Middle frontal gyrus (tissue), 1 donor: ENCODE results near the gene KRTAP4-16.
"Not testable (repeated sequence)": the region's sequence is repeated elsewhere in the genome, so short reads cannot be mapped to it uniquely, and the experiment has no call there.

ENCODE experiments used
- DNase-seq: peaks from one replicate; pipeline ENCODE4 v3.0.0-alpha.2; 2015; ENCODE audit warnings: low spot score; ENCODE audit errors: extremely low spot score

The KRTAP4-16 gene

DNA sequence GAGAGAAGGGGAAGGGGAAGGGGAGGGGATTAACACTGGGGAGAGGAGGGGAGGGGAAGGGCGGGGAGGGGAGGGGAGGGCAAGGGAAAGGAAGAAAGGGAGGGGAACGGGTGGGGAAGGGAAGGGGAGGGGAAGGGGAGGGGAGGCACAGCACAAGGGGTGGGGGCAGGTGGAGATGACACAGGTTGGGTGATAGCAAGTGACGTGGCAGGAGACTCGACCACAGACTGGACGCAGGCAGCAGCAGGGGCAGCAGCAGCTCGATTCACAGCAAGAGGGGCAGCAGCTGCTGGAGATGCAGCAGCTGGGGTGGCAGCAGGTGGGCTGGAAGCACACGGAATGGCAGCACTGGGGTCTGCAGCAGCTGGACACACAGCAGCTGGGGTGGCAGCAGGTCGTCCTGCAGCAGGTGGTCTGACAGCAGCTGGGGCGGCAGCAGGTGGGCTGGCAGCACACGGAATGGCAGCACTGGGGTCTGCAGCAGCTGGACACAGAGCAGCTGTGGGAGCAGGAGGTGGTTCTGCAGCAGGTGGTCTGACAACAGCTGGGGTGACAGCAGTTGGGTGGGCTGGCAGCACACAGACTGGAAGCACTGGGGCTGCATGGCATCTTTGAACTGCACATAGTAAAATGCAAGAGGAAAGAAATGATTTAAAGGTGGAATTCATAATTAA is at the start of gene KRTAP4-16:
TSS of gene KRTAP4-16 (minus strand) at position 624 of the 674 bp plus-strand sequence. CDS start at position 624, 0 bp downstream.
- DNase-seq: no peak

DNA sequence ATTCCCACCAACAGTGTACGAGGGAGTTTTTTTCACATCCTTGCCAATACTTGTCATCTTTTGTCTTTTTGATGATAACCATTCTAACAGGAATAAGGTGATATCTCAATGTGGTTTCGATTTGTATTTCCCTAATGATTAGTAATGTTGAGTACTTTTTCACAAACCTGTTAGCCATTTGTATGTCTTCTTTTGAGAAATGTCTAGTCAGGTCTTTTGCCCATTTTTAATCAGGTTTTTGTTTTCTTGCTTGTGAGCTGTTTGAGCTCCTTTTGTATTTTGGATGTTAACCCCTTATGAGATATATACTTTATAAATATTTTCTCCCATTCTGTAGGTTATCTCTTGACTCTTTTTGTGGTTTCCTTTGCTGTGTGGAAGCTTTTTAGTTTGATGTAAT is 49.5 kb upstream of the KRTAP4-16 start:
- no peak for DNase-seq

DNA sequence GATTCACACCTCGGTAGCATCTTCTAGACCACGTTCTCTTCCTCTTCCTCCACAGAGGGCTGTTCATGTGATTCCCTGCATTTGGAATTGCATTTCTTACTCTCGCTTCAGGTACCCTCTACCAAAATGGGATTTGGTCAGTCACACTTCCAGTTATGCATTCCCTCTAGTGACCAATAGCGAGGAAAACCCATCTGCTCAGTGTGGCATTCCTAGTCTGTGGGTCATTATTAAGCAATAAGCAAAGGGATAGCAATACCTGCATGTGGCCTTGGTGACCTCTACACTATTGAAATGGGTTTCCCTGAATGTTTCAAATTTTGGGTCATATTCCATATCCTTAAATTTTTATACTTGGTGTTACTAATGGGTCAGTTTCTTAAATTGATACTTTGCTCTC is 48.0 kb upstream of the KRTAP4-16 start:
- no peak for DNase-seq

DNA sequence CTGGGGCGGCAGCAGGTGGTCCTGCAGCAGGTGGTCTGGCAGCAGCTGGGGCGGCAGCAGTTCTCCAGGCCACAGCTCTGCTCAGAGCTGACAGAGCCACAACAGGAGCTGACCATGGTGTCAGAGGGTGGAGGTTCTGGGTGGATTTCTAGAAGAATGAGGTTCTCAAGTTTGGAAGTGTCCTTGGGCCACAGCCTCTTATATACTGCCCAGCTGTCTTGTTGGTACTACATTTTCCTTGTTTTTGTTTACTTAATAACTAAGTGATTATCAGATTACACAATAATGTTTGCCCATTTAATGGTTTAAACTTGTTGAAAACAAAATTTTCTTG is 47.6 kb upstream of the KRTAP4-16 start, which contains the start of gene KRTAP4-5:
TSS of gene KRTAP4-5 (minus strand) at position 174 of the 334 bp plus-strand sequence. CDS start at position 116, 58 bp downstream.
- DNase-seq: no peak

DNA sequence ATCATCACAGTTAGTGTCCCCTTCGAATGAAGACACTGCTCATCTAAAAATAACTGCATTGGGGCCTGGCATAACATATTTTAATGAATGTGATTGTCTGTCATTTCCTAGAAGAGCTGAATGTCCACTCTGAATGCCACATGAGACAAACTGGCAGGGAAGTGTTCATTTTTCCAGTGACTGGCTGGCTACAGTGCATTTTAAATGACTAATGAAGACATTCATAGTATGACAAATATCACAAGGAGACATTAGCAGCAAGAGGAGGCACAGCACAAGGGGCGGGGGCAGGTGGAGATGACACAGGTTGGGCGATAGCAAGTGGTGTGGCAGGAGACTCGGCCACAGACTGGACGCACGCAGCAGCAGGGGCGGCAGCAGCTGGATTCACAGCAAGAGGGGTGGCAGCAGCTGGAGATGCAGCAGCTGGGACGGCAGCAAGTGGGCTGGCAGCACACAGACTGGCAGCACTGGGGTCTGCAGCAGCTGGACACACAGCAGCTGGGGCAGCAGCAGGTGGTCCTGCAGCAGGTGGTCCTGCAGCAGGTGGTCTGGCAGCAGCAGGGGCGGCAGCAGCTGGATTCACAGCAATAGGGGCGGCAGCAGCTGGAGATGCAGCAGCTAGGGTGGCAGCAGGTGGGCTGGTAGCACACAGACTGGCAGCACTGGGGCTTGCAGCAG is 47.1 kb upstream of the KRTAP4-16 start:
- not testable (repeated sequence) for DNase-seq

DNA sequence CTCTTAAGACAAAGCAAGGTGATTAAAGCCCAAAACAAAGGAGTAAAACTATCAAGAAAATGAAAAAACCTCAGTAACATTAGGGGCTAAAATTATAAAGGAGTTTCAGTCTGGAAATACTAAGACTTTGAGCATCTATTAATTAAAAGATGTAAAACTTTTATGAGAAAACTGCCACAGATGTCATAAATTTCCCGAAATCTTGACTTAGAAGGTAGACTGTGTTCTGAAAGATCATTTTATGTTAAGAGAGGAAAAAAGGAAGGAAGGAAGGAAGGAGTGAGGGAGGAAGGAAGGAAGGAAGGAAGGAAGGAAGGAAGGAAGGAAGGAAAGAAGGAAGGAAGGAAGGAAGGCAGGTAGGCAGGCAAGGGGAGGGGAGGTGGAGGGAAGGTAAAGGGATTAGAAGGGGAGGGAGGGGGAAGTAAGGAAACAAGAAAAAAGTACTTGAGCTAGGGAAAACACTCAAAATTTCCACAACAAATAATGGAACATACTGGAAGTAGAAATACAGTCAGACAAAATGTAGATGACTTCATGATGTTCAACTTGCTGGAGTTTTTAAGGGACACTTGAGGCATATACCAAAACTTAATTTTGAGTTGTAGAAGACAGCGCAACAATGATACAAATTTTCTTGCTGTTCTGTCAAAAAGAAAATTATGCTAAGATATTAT is 45.7 kb upstream of the KRTAP4-16 start:
- DNase-seq: no peak

DNA sequence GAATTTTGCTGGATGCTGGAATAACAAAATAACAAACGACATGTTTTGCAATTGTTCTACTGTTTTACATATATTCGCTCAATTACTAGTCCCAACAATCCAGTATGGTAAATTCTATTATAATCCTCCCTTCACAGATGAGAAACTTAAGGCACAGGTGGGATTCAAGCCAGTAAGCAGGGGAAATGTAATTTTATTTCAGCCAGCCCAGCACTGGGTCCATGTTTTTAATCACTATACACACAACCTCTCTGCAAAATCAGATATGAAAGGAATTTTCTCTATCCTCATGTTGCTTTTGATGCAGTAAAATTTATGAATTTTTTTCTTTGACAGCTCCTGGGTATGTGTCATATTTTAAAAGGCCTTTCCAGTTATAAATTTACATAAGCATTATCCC is 43.3 kb upstream of the KRTAP4-16 start:
- no peak for DNase-seq

DNA sequence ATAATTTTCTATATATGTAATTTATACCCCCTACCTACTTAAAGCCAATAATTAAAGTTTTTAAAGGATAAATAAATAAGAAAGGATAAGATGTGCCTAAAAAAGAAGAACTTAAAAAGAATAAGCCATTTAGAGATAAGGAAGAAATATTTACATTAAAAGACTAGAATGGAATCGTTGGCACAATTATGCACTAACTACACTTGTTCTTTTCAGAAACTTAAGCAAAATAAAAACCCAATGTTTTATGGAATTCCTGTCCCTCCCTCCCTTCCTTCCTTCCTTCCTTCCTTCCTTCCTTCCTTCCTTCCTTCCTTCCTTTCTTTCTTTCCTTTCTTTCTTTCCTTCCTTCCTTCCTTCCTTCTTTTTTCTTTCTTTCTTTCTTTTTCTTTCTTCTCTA is 42.8 kb upstream of the KRTAP4-16 start:
- DNase-seq: no peak

DNA sequence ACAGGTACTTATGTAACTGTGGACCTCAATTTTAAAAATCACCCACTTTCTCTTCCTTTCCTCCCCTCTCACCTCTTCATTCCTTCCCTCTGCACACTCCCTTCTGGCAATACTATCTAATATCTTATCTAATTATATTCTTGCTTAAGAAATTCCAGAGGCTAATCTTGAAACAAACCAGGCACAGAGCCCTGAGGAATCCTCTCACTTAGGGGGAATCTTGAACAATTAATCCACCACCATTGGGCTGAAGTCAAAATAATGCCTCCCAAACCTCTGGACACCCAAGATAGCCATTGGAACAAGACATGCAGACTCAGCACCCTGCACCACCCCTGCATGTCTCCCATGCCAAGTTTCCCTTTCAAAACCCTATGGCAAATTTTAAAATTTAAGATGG is 39.4 kb upstream of the KRTAP4-16 start:
- no peak for DNase-seq

DNA sequence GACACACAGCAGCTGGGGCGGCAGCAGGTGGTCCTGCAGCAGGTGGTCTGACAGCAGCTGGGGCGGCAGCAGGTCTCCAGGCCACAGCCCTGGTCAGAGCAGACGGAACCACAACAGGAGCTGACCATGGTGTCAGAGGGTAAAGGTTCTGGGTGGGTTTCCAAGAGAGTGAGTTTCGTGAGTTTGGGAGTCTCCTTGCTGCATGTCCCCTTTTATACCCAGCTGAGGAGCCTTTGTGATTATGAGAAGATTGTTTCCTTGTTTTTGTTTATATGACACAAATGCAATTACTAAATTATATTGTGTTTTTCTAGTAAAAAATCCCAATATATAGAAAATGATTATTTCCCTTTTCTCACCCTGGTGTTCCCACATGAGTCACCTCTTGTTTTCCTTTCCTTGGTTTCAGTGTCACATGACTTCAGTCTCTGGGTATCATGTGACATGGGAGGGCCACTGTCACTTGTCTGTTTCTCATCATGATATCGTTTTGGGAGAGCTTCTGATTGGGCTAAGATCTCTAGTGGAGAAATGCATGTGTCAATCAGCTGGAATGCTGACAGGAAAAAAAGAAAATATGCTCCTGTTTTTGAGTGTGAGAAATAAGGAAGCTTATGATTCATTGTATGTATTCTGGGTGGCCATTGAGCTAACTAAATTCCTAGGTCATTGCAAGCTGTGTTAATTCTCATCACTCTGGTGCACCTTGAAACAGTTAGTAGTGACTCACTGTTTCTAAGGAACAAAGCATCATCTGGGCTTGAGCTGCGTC is 38.5 kb upstream of the KRTAP4-16 start, which contains the start of gene KRTAP4-6:
TSS of gene KRTAP4-6 (minus strand) at position 185 of the 772 bp plus-strand sequence. CDS start at position 128, 57 bp downstream.
- no peak for DNase-seq

DNA sequence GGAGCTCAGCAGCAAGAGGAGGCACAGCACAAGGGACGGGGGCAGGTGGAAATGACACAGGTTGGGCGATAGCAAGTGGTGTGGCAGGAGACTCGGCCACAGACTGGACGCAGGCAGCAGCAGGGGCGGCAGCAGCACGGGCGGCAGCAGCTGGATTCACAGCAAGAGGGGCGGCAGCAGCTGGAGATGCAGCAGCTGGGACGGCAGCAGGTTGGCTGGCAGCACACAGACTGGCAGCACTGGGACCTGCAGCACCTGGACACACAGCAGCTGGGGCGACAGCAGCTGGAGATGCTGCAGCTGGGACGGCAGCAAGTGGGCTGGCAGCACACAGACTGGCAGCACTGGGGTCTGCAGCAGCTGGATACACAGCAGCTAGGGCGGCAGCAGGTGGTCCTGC is 37.9 kb upstream of the KRTAP4-16 start:
- DNase-seq: not testable (repeated sequence)

DNA sequence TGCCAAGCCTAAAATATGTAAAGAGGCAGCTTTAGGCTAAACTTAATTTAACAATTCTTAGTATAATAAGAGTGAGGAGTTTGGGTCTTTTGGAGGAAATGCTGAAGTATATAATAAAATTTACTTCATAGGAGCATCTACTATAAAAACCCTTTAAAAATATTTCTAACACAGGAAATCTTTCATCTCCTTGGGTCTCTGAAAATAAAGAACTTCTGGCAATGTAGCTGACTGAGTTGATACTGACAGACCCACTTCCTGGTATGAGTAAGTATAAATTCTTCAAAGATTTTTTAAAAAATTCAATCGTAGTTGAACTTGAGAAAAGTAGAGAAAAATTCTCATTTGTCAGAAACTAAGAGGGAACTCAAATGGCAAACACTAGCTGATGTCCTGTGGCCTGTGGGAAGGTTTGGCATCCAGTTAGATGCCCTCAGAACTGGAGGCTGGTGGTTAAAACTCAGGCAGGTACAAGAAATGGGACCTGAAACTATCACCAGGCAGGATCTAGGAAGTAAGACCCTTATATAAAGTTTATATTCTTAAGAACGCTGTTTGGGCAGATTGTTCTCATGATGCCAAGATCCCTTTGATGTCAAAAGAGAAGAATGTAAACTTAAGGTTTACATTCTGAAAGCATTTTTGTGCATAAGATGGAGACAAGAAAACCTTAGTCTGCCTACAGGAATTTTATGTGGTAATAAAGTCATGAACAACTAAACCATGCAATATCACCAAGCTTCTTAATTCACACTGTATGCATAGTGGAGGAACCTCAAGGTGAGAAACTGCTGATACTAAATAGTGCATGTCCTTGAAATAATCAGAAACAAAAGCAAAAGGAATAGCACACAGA is 32.1 kb upstream of the KRTAP4-16 start:
- DNase-seq: no peak

DNA sequence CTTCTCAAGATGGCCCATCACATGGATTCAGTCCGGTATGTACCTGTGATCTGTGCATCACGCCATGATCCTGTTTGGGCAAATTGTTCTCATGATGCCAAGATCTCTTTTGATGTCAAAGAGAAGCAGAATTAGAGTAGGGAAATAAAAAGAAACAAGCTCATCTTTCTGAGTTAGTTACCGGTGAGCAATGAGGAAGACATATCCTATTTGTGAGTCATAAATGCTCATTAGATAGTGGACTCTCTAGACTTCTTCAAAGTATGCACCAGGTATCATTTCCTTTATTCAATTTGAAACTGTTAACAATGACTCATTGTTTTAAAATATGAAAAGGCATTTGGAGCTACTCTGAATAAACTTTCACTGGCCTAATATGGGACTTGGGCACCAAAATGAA is 30.0 kb upstream of the KRTAP4-16 start:
- DNase-seq: no peak

DNA sequence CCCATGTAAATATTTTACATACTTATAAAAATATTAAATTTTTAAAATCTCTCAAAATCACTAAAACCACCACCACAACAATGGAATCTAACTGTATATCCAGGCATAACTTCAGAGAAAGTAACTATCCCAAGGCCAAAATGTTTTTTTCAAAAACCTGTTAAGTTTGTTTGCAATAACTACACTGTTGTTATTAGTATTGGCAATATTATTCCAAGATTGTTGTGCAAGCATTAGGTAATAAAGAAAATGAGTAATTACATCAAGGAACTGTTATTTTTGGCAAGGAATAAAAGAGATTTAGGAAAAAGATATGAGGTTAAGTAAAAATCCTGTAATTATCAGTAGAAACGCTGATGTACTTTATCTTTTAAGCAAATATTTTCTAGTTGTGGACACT is 25.4 kb upstream of the KRTAP4-16 start:
- DNase-seq: no peak

DNA sequence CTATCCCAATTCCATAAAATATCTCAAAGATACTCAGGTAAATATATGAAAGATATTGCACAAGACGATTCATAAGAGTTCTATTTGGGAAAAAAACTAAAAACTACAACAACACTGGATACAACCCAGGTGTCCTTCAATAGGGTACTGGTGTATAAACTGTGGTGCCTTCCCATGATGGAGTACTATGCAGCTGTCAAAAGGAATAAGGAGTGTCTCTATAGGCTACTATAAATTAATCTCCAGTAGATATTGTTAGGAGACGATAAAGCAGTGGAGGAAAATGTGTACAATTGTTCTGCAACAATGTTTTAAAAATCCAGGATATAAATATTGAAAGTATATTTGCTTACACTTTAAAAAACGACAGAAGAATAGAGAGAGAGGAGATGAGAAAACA is 24.4 kb upstream of the KRTAP4-16 start:
- DNase-seq: no peak

DNA sequence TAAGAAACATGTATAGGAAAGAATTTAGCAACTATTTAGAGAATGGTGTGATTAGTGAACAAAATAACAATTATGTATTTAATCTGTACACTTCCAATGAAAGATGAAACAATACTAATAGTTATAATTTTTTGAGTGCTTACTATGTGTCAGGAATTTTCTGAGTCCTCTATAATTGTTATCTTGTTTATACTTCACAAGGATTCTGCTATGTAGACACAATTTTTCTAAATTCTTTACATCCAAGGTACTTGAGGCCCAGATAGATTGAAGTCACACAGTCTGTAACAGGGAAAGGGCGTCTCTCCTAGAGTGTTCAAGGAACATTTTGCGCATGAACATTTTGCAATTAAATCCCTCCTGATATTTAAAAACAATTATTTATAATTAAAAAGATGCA is 23.1 kb upstream of the KRTAP4-16 start:
- no peak for DNase-seq

DNA sequence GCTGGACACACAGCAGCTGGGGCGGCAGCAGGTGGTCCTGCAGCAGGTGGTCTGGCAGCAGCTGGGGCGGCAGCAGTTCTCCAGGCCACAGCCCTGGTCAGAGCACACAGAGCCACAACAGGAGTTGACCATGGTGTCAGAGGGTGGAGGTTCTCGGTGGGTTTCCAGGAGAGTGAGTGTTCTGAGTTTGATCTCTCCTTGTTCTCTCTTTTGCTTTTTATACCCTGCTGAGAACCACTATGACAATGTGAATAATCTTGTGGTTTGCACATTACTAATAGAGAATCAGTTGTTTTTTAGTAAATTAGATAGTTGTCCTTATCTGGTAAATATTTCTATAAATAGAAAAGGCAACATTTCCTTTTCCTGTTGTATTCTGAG is 22.0 kb upstream of the KRTAP4-16 start, which contains the start of gene KRTAP4-12:
TSS of gene KRTAP4-12 (minus strand) at position 192 of the 381 bp plus-strand sequence. CDS start at position 132, 60 bp downstream.
- not testable (repeated sequence) for DNase-seq

DNA sequence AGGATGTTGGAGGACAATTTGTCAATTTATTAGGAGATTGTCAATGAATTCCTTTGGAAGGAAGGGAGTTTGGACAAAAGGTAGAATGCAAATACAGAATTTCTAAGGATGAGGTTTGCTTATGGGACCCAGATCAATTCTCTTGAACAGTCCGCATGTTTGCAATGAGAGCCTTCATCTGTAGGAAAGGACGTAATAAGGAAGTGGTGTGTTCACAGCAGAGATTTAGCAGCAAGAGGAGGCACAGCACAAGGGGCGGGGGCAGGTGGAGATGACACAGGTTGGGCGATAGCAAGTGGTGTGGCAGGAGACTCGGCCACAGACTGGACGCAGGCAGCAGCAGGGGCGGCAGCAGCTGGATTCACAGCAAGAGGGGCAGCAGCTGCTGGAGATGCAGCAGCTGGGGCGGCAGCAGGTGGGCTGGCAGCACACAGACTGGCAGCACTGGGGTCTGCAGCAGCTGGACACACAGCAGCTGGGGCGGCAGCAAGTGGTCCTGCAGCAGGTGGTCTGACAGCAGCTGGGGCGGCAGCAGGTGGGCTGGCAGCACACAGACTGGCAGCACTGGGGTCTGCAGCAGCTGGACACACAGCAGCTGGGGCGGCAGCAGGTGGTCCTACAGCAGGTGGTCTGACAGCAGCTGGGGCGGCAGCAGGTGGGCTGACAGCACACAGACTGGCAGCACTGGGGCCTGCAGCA is 21.4 kb upstream of the KRTAP4-16 start:
- not testable (repeated sequence) for DNase-seq

DNA sequence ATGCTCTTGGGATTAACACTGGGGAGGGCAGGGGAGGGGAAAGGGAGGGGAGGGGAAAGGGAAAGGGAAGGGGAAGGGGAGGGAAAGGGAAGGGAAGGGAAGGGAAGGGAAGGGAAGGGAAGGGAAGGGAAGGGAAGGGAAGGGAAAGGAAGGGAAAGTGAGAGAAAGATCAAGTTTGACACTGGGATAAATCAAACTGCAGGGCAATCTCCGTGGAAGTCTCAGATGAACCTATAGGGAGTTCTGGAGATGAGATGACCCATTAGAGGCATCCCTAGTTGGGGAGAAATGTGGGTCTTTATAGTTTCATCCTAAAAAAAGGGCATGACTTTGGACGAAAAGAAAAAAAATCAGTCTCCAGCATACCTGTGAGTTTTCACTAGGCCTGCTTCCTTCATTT is 19.7 kb upstream of the KRTAP4-16 start:
- no peak for DNase-seq
